ENCODE data around the gene NAALADL2. TPM values are rescaled to one million over a fixed set of nuclear protein-coding genes. Genes with fewer than 3 reads are reported as not detected.

NAALADL2 gene
- total and polyA plus RNA-seq, 9 of the 15 experiments (the other 6 are each of a cell fraction or from before 2014, with no cell fraction given), result 0.29 to 1.1 (median 0.79) TPM; not detected in 1

GRCh38 chr3:175149675-175150074 is 290.5 kb downstream of the NAALADL2 start:
- H3K79me2 ChIP-seq (ENCODE audit: control insufficient read depth, insufficient read depth, low read length), result no peaks in the 10 kb centered on the region
- POLR2A ChIA-PET, result no interaction called here
- CTCF ChIA-PET (ENCODE audit: low intra/inter-chr PET ratio), result no interaction called here
- no peaks in the 10 kb centered on the region for H3K27me3 ChIP-seq (ENCODE audit: control insufficient read depth in 2 of 2, insufficient read depth in 2 of 2, low read length in 2 of 2)
- BruUV-seq (replicated peaks), result no TSS peak
- no peak overlapping the region for H3K4me2 ChIP-seq (ENCODE audit: insufficient read depth, low read length)
- no peaks in the 10 kb centered on the region for H3K36me3 ChIP-seq (ENCODE audit: control insufficient read depth, insufficient read depth, low read length)
- H4K20me1 ChIP-seq (replicated peaks; ENCODE audit: control insufficient read depth, insufficient read depth, low read length), result no peaks in the 10 kb centered on the region
- FAIRE-seq (no peak), DNase-seq (ENCODE audit: extremely low read depth in 1 of 4, low spot score in 3 of 4) (no peak), ATAC-seq (no peak)
- no peaks in the 10 kb centered on the region for H3K9me3 ChIP-seq (replicated peaks; ENCODE audit: control insufficient read depth, insufficient read depth, low read depth, low read length)
- TF ChIP-seq OTX1 (CRISPR knock-in tag; IDR thresholded peaks at IDR 0.05) (no peak), ZFP1 (CRISPR knock-in tag; IDR thresholded peaks at IDR 0.05) (no peak), POLR2G (IDR thresholded peaks at IDR 0.05; ENCODE audit: low read depth, low read length) (no peak), JUND (IDR thresholded peaks at IDR 0.05; ENCODE audit: borderline replicate concordance, low read depth, low read length) (no peak), JUND (tag; IDR thresholded peaks at IDR 0.05; ENCODE audit: borderline replicate concordance, low read depth, low read length) (no peak), ZZZ3 (IDR thresholded peaks at IDR 0.05) (no peak), U2AF1 (optimal IDR thresholded peaks at IDR 0.05; ENCODE audit: low read depth, low read length) (no peak), CBFA2T3 (IDR thresholded peaks at IDR 0.05) (no peak), ZFP30 (CRISPR knock-in tag; IDR thresholded peaks at IDR 0.05; ENCODE audit: borderline replicate concordance) (no peak), PKNOX1 (IDR thresholded peaks at IDR 0.05) (no peak), SIRT6 (IDR thresholded peaks at IDR 0.05; ENCODE audit: low read depth, low read length) (no peak), TEAD1 (CRISPR knock-in tag; IDR thresholded peaks at IDR 0.05) (no peak), CTCF (IDR thresholded peaks at IDR 0.05 in 2 of 3, conservative IDR thresholded peaks at IDR 0.05 in 1 of 3; ENCODE audit: insufficient read depth in 2 of 3, low read depth in 1 of 3, low read length in 3 of 3) (no peak), POLR2B (IDR thresholded peaks at IDR 0.05; ENCODE audit: low read depth, partially characterized antibody) (no peak)
- no peaks in the 10 kb centered on the region for H3K9me1 ChIP-seq (ENCODE audit: control insufficient read depth, insufficient read depth, low read length)
- in situ Hi-C loops (cut with MboI) (no loop called here), intact Hi-C loops (cut with micrococcal nuclease) (no loop called here)
- no peak overlapping the region for H3K27ac ChIP-seq (ENCODE audit: extremely low read depth, low read depth, low read length)
- 3% methylated on average over 4 of the region's 4 CpGs for WGBS (ENCODE audit: insufficient coverage, low coverage, missing lambda C conversion rate)
- no peak overlapping the region for H3K9ac ChIP-seq (ENCODE audit: insufficient read depth in 1 of 2, low read depth in 2 of 2, low read length in 2 of 2)
- no peak overlapping the region for H3K4me3 ChIP-seq
- no peak overlapping the region for H2AFZ ChIP-seq (ENCODE audit: low read depth, low read length)
- H3K4me1 ChIP-seq (replicated peaks in 1 of 2; ENCODE audit: control insufficient read depth in 2 of 2, insufficient read depth in 2 of 2, low read length in 2 of 2), result no peaks in the 10 kb centered on the region
